H9 (cell line): ENCODE measurements around the gene ZC3HAV1. TPM values are rescaled to one million over a fixed set of nuclear protein-coding genes. Genes with fewer than 3 reads are reported as not detected.

ENCODE experiments used
- DNase-seq: peaks from one replicate; pipeline ENCODE4 v3.0.0-alpha.2; 2017
- H2AFZ ChIP-seq: one replicate; pipeline ENCODE4 v1.6.1; 2013; ENCODE audit warnings: mild to moderate bottlenecking, low read length, control low read depth, moderate library complexity
- H2AK5ac ChIP-seq: 2 replicates; pipeline ENCODE4 v1.6.1; 2013; ENCODE audit warnings: low read length, control low read depth, mixed read lengths; ENCODE audit not compliant: insufficient read length
- H2BK120ac ChIP-seq: one replicate; pipeline ENCODE4 v1.6.1; 2013; ENCODE audit warnings: low read depth, mild to moderate bottlenecking, low read length, control low read depth, inconsistent platforms; ENCODE audit not compliant: poor library complexity, severe bottlenecking
- H2BK12ac ChIP-seq: 2 replicates; pipeline ENCODE4 v1.6.1; 2013; ENCODE audit warnings: low read length, control low read depth, mixed read lengths, low read depth; ENCODE audit not compliant: insufficient read length
- H2BK15ac ChIP-seq: 2 replicates; pipeline ENCODE4 v1.6.1; 2013; ENCODE audit warnings: low read depth, low read length, control low read depth
- H2BK20ac ChIP-seq: one replicate; pipeline ENCODE4 v1.6.1; 2013; ENCODE audit warnings: low read depth, mild to moderate bottlenecking, low read length, control low read depth, inconsistent platforms; ENCODE audit not compliant: poor library complexity, severe bottlenecking
- H2BK5ac ChIP-seq: 2 replicates; pipeline ENCODE4 v1.6.1; 2013; ENCODE audit warnings: low read length, control low read depth, mixed read lengths; ENCODE audit not compliant: insufficient read length
- H3K14ac ChIP-seq: 2 replicates; pipeline ENCODE4 v1.6.1; 2013; ENCODE audit warnings: low read length, control low read depth; ENCODE audit not compliant: insufficient read depth
- H3K18ac ChIP-seq: 2 replicates; pipeline ENCODE4 v1.6.1; 2013; ENCODE audit warnings: low read depth, mild to moderate bottlenecking, mixed read lengths, low read length, control low read depth; ENCODE audit not compliant: insufficient read length
- H3K23ac ChIP-seq: 2 replicates; pipeline ENCODE4 v1.6.1; 2013; ENCODE audit warnings: low read length, control low read depth, mixed read lengths, low read depth; ENCODE audit not compliant: insufficient read length
- H3K23me2 ChIP-seq: 2 replicates; pipeline ENCODE4 v1.6.1; 2013; ENCODE audit warnings: low read depth, mild to moderate bottlenecking, mixed read lengths, low read length, control low read depth; ENCODE audit not compliant: insufficient read length, poor library complexity, severe bottlenecking
- H3K27ac ChIP-seq: 2 replicates; pipeline ENCODE4 v1.5.1; 2013; ENCODE audit warnings: low read length, control low read depth, mixed read lengths, low read depth; ENCODE audit not compliant: insufficient read length
- H3K27me3 ChIP-seq: 2 replicates; pipeline ENCODE4 v1.6.1; 2013; ENCODE audit warnings: low read length, control low read depth, inconsistent platforms; ENCODE audit not compliant: insufficient read depth
- H3K4ac ChIP-seq: 2 replicates; pipeline ENCODE4 v1.6.1; 2013; ENCODE audit warnings: low read depth, mild to moderate bottlenecking, control low read depth, inconsistent platforms, low read length, moderate library complexity
- H3K4me1 ChIP-seq: 2 replicates; pipeline ENCODE4 v1.6.1; 2013; ENCODE audit warnings: low read length, control low read depth, inconsistent platforms; ENCODE audit not compliant: insufficient read depth
- H3K4me2 ChIP-seq: 2 replicates; pipeline ENCODE4 v1.6.1; 2013; ENCODE audit warnings: low read length, control low read depth, mixed read lengths; ENCODE audit not compliant: insufficient read length, insufficient read depth
- H3K56ac ChIP-seq: 2 replicates; pipeline ENCODE4 v1.6.1; 2013; ENCODE audit warnings: low read depth, mild to moderate bottlenecking, mixed read lengths, low read length, control low read depth; ENCODE audit not compliant: insufficient read length
- H3K79me1 ChIP-seq: 2 replicates; pipeline ENCODE4 v1.6.1; 2013; ENCODE audit warnings: low read depth, mild to moderate bottlenecking, moderate library complexity, low read length, control low read depth, inconsistent platforms; ENCODE audit not compliant: insufficient read depth, poor library complexity, severe bottlenecking
- H3K79me2 ChIP-seq: 2 replicates; pipeline ENCODE4 v1.6.1; 2013; ENCODE audit warnings: low read length, control low read depth, inconsistent platforms; ENCODE audit not compliant: insufficient read depth
- H3K9ac ChIP-seq: 2 replicates; pipeline ENCODE4 v1.6.1; 2013; ENCODE audit warnings: low read length, control low read depth, mixed read lengths; ENCODE audit not compliant: insufficient read length; ENCODE audit errors: extremely low read depth
- H3K9me3 ChIP-seq: one replicate; pipeline ENCODE4 v1.6.1; 2013; ENCODE audit warnings: low read depth, low read length, inconsistent platforms; ENCODE audit not compliant: control insufficient read depth
- H3T11ph ChIP-seq: one replicate; pipeline ENCODE4 v1.6.1; 2013; ENCODE audit warnings: mild to moderate bottlenecking, low read length, control low read depth, inconsistent platforms
- H4K20me1 ChIP-seq: one replicate; pipeline ENCODE4 v1.6.1; 2013; ENCODE audit not compliant: control insufficient read depth, insufficient read length, insufficient read depth
- H4K5ac ChIP-seq: 2 replicates; pipeline ENCODE4 v1.6.1; 2013; ENCODE audit warnings: low read depth, mild to moderate bottlenecking, mixed read lengths, low read length, control low read depth; ENCODE audit not compliant: insufficient read length
- H4K8ac ChIP-seq: replicated peaks from 2 replicates; pipeline ENCODE4 v1.6.1; 2013; ENCODE audit warnings: low read length, control low read depth, mixed read lengths, low read depth; ENCODE audit not compliant: insufficient read length
- H4K91ac ChIP-seq: 2 replicates; pipeline ENCODE4 v1.6.1; 2013; ENCODE audit warnings: low read depth, mild to moderate bottlenecking, moderate library complexity, mixed read lengths, low read length, control low read depth; ENCODE audit not compliant: insufficient read length
- H3K27ac Mint-ChIP-seq, 3 experiments: 2 replicates in 2 of 3; 3 replicates in 1 of 3; pipeline ENCODE4 v1.8.0; 2020 to 2021; ENCODE audit warnings: mixed read lengths in 3 of 3, mild to moderate bottlenecking in 1 of 3, moderate library complexity in 1 of 3
- H3K27me3 Mint-ChIP-seq: 2 replicates; pipeline ENCODE4 v1.8.0; 2021; ENCODE audit warnings: low read depth, mild to moderate bottlenecking, moderate library complexity, mixed read lengths
- H3K36me3 Mint-ChIP-seq, 3 experiments: 2 replicates in 2 of 3; 3 replicates in 1 of 3; pipeline ENCODE4 v1.8.0; 2020 to 2021; ENCODE audit warnings: low read depth in 3 of 3, mixed read lengths in 3 of 3; ENCODE audit not compliant: insufficient read depth in 1 of 3
- H3K4me1 Mint-ChIP-seq, 2 experiments: 2 replicates each; pipeline ENCODE4 v1.8.0; 2020; ENCODE audit warnings: mixed read lengths in 2 of 2
- H3K4me3 Mint-ChIP-seq, 2 experiments: 2 replicates in 1 of 2; 3 replicates in 1 of 2; pipeline ENCODE4 v1.8.0; 2020 to 2021; ENCODE audit warnings: mild to moderate bottlenecking in 2 of 2, mixed read lengths in 2 of 2, moderate library complexity in 1 of 2
- H3K9me3 Mint-ChIP-seq, 2 experiments: 2 replicates in 1 of 2; 3 replicates in 1 of 2; pipeline ENCODE4 v1.8.0; 2020; ENCODE audit warnings: mild to moderate bottlenecking in 2 of 2, mixed read lengths in 2 of 2, moderate library complexity in 1 of 2
- WGBS: extraction: QIAGEN DNeasy Blood & Tissue Kit; methylation state at CpG from one replicate; pipeline ENCODE4 v1.1.7; 2013; ENCODE audit warnings: missing lambda C conversion rate, low lambda C conversion rate, mixed read lengths; ENCODE audit not compliant: insufficient read length; ENCODE audit errors: extremely low coverage; 5-methylcytosine and 5-hydroxymethylcytosine counted together
- total RNA-seq: library from RNA; stranded (reverse); gene quantifications from 2 replicates; pipeline ENCODE4 v1.2.1, GENCODE V29; 2021
- TF ChIP-seq, protein P1 (sequence below): fragments of 200-600 bp; sonication (generic); conservative IDR thresholded peaks from 3 replicates; pipeline ENCODE4 v1.8.0; 2021; ENCODE audit warnings: antibody characterized with exemption, mild to moderate bottlenecking

ZC3HAV1 gene
- total RNA-seq, 1 experiment from 2014 or later: 32.8 TPM

DNA sequence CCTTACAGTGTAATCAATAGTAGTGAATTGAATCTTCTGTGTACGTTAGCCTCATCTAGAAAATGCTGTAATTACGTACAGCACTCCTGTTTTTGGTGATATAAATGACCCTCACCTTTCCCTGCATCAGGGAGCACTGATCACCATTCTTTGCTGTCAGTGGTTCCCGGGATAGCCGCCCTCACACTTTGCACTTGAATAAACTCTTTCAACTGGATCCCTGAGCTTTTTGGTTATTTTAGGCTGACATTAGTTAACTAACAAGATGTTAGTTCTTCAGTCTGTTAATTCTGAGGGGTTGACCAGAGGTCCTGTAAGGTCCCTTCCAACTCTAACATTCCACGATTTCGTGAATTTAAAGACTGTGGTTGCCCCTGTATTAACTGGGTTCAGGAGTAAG lies 23.4 kb upstream of the ZC3HAV1 start:
- Histone ChIP-seq H3T11ph (no peak overlapping the region), H2BK12ac (no peak overlapping the region), H3K4me1 (no peaks in the 10 kb centered on the region; the same call in 1 of the 2 replicates), H3K56ac (no peak overlapping the region), H4K91ac (no peak overlapping the region), H2BK20ac (no peak overlapping the region), H4K8ac (no peak overlapping the region), H3K27ac (no peak overlapping the region), H4K20me1 (no peaks in the 10 kb centered on the region), H3K23me2 (peaks cover 8% of the 10 kb centered on the region), H2BK120ac (no peak overlapping the region), H3K23ac (no peak overlapping the region), H3K14ac (no peak overlapping the region), H3K4me2 (peak overlapping the region; percentile 89), H2BK5ac (no peak overlapping the region), H2AK5ac (no peak overlapping the region), H3K9me3 (no peaks in the 10 kb centered on the region), H3K18ac (no peak overlapping the region), H3K9ac (peak overlapping the region; percentile 2), H3K27me3 (no peaks in the 10 kb centered on the region), H2AFZ (peak overlapping the region; percentile 94), H2BK15ac (no peak overlapping the region), H3K79me1 (no peaks in the 10 kb centered on the region), H3K79me2 (no peaks in the 10 kb centered on the region), H4K5ac (no peak overlapping the region), H3K4ac (no peak overlapping the region)
- H3K4me3 Mint-ChIP-seq: peak overlapping the region; percentile 70 to 86
- H3K27me3 Mint-ChIP-seq: peaks cover 21% of the 10 kb centered on the region
- WGBS: no CpG with 5 or more reads among the region's 6 CpGs
- H3K9me3 Mint-ChIP-seq: no peaks in the 10 kb centered on the region
- DNase-seq: no peak
- H3K4me1 Mint-ChIP-seq: peaks cover 10 to 14% of the 10 kb centered on the region in 2 experiments
- TF ChIP-seq, protein P1, sequence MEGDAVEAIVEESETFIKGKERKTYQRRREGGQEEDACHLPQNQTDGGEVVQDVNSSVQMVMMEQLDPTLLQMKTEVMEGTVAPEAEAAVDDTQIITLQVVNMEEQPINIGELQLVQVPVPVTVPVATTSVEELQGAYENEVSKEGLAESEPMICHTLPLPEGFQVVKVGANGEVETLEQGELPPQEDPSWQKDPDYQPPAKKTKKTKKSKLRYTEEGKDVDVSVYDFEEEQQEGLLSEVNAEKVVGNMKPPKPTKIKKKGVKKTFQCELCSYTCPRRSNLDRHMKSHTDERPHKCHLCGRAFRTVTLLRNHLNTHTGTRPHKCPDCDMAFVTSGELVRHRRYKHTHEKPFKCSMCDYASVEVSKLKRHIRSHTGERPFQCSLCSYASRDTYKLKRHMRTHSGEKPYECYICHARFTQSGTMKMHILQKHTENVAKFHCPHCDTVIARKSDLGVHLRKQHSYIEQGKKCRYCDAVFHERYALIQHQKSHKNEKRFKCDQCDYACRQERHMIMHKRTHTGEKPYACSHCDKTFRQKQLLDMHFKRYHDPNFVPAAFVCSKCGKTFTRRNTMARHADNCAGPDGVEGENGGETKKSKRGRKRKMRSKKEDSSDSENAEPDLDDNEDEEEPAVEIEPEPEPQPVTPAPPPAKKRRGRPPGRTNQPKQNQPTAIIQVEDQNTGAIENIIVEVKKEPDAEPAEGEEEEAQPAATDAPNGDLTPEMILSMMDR: no peak
- no peaks in the 10 kb centered on the region for H3K36me3 Mint-ChIP-seq
- no peak overlapping the region for H3K27ac Mint-ChIP-seq
